K562 (cell line): Measurements from ENCODE around the gene CTSF. TPM values are rescaled to one million over a fixed set of nuclear protein-coding genes. Genes with fewer than 3 reads are reported as not detected.
A peak's percentile ranks its signal among the peaks of the same experiment; 100 is the strongest.

Experiments
- ARID1B ChIP-seq: fragments of 450-650 bp; IDR thresholded peaks from 2 replicates; pipeline ENCODE4 v1.6.1; 2016; ENCODE audit warnings: antibody characterized with exemption, mild to moderate bottlenecking, inconsistent platforms
- CBFA2T2 ChIP-seq: fragments of 450-650 bp; conservative IDR thresholded peaks from 2 replicates; pipeline ENCODE4 v1.6.1; 2017; ENCODE audit warnings: mild to moderate bottlenecking
- CHD1 ChIP-seq: fragments of 200-600 bp; sonication (generic); IDR thresholded peaks from one replicate; pipeline ENCODE4 v1.6.1; 2012; ENCODE audit warnings: mild to moderate bottlenecking, moderate library complexity, low read length, inconsistent platforms
- CTBP1 ChIP-seq: fragments of 450-650 bp; IDR thresholded peaks from 2 replicates; pipeline ENCODE4 v1.6.1; 2016; ENCODE audit warnings: borderline replicate concordance
- ETV6 ChIP-seq, 3 experiments: fragments of 150-350 bp in 1 of 3; sonication (generic) in 1 of 3; formaldehyde crosslinking in 1 of 3; IDR thresholded peaks; 2 replicates each; pipeline versions ENCODE4 v1.6.1 to v1.8.0; 2014 to 2022; ENCODE audit warnings: borderline replicate concordance in 2 of 3, low read depth in 2 of 3, antibody characterized with exemption in 1 of 3, low read length in 1 of 3, mild to moderate bottlenecking in 1 of 3, missing genetic modification reagents in 1 of 3
- GTF2A2 ChIP-seq: IDR thresholded peaks from 2 replicates; pipeline ENCODE4 v1.6.1; 2016; ENCODE audit warnings: mild to moderate bottlenecking, missing genetic modification characterization, missing compliant biosample characterization
- HDAC1 ChIP-seq, 2 experiments: fragments of 450-650 bp; IDR thresholded peaks; 2 replicates each; pipeline ENCODE4 v1.6.1; 2016 to 2017; ENCODE audit warnings: inconsistent platforms in 1 of 2, mild to moderate bottlenecking in 1 of 2, moderate library complexity in 1 of 2
- HMG20A ChIP-seq: fragments of 450-650 bp; formaldehyde crosslinking; conservative IDR thresholded peaks from 2 replicates; pipeline ENCODE4 v1.4.0; 2020; ENCODE audit warnings: mild to moderate bottlenecking, mixed read lengths
- NFIC ChIP-seq: fragments of 450-650 bp; IDR thresholded peaks from 2 replicates; pipeline ENCODE4 v1.6.1; 2017; ENCODE audit warnings: mild to moderate bottlenecking, inconsistent platforms
- PHB2 ChIP-seq: fragments of 450-650 bp; IDR thresholded peaks from 2 replicates; pipeline ENCODE4 v1.6.1; 2017; ENCODE audit warnings: low read depth
- POLR2AphosphoS5 ChIP-seq: IDR thresholded peaks from 2 replicates; pipeline ENCODE4 v1.6.1; 2011; ENCODE audit warnings: mild to moderate bottlenecking, low read depth, low read length, moderate library complexity; ENCODE audit not compliant: control insufficient read depth, insufficient read depth
- RNF2 ChIP-seq: sonication (generic); IDR thresholded peaks from 2 replicates; pipeline ENCODE4 v1.6.1; 2016
- SIN3B ChIP-seq: fragments of 450-650 bp; IDR thresholded peaks from 2 replicates; pipeline ENCODE4 v1.6.1; 2017; ENCODE audit warnings: low read depth, mild to moderate bottlenecking, moderate library complexity
- SMARCE1 ChIP-seq: fragments of 450-650 bp; IDR thresholded peaks from 2 replicates; pipeline ENCODE4 v1.7.1; 2016; ENCODE audit warnings: mild to moderate bottlenecking
- SNIP1 ChIP-seq: fragments of 450-650 bp; IDR thresholded peaks from 2 replicates; pipeline ENCODE4 v1.7.1; 2017; ENCODE audit warnings: low read depth, mild to moderate bottlenecking
- TRIM28 ChIP-seq: fragments of 450-650 bp; IDR thresholded peaks from 2 replicates; pipeline ENCODE4 v1.6.1; 2017
- U2AF1 ChIP-seq: fragments of 200-400 bp; formaldehyde crosslinking; optimal IDR thresholded peaks from 2 replicates; pipeline ENCODE3; 2017; ENCODE audit warnings: mild to moderate bottlenecking, low read depth, low read length, moderate library complexity
- ZNF175 ChIP-seq: fragments of 200-800 bp; sonication (Bioruptor generic); IDR thresholded peaks from 2 replicates; pipeline ENCODE4 v1.6.1; 2016; ENCODE audit warnings: low read depth, mild to moderate bottlenecking, missing genetic modification characterization, missing compliant biosample characterization
- ZNF551 ChIP-seq: fragments of 250-450 bp; sonication (Bioruptor Pico); IDR thresholded peaks from 2 replicates; pipeline ENCODE4 v1.5.0; 2021; ENCODE audit warnings: mild to moderate bottlenecking, moderate library complexity
- ZNF696 ChIP-seq: fragments of 250-450 bp; sonication (Bioruptor Pico); conservative IDR thresholded peaks from 2 replicates; pipeline ENCODE4 v1.4.0; 2020; ENCODE audit warnings: mild to moderate bottlenecking, moderate library complexity
- ZNF76 ChIP-seq: fragments of 250-450 bp; sonication (Bioruptor Pico); IDR thresholded peaks from 2 replicates; pipeline ENCODE4 v1.4.0; 2020; ENCODE audit warnings: mild to moderate bottlenecking, moderate library complexity, borderline replicate concordance
- polyA plus RNA-seq, 8 experiments: library from polyadenylated mRNA; depleted of rRNA in 4 of 8; stranded (reverse) in 5 of 8; unstranded in 3 of 8; fragments of >200 nt; fragmentation: Nextera tagmentation in 2 of 8; fragmentation: Illumina TruSeq in 1 of 8; extraction: Ambion mirVana in 2 of 8; extraction: Trizol in 1 of 8; gene quantifications; 2 replicates each; pipeline versions ENCODE4 v1.2.1 to v1.2.3, GENCODE V29; 2011 to 2014; ENCODE audit warnings: inconsistent platforms in 1 of 8, missing spikeins in 1 of 8
- total RNA-seq, 7 experiments: library from RNA; depleted of rRNA in 6 of 7; stranded (reverse); fragments of >200 nt in 6 of 7; fragmentation: Illumina TruSeq in 2 of 7; extraction: Trizol in 2 of 7; gene quantifications; 2 replicates each; pipeline versions ENCODE4 v1.2.1 to v1.2.3, GENCODE V29; 2011 to 2021; ENCODE audit warnings: low replicate concordance in 1 of 7
- TF ChIP-seq, protein P1 (sequence below), 2 experiments: fragments of 450-650 bp in 1 of 2; IDR thresholded peaks; 2 replicates each; pipeline ENCODE4 v1.6.1; 2011 to 2017; ENCODE audit warnings: low read depth in 2 of 2, antibody characterized with exemption in 1 of 2, borderline replicate concordance in 1 of 2, low read length in 1 of 2, mild to moderate bottlenecking in 1 of 2, mixed read lengths in 1 of 2; ENCODE audit not compliant: control insufficient read depth in 1 of 2
- TF ChIP-seq, protein P2 (sequence below): fragments of 200-400 bp; formaldehyde crosslinking; IDR thresholded peaks from 2 replicates; pipeline ENCODE4 v1.6.1; 2017; ENCODE audit warnings: mild to moderate bottlenecking, low read depth, low read length, moderate library complexity
- TF ChIP-seq, protein P3 (sequence below): fragments of 250-450 bp; sonication (Bioruptor Pico); IDR thresholded peaks from 2 replicates; pipeline ENCODE4 v1.5.0; 2022; ENCODE audit warnings: mild to moderate bottlenecking

CTSF gene
- total and polyA plus RNA-seq, 9 of the 15 experiments (the other 6 are each of a cell fraction or from before 2014, with no cell fraction given), result 0.41 to 10.5 (median 3.8) TPM

DNA sequence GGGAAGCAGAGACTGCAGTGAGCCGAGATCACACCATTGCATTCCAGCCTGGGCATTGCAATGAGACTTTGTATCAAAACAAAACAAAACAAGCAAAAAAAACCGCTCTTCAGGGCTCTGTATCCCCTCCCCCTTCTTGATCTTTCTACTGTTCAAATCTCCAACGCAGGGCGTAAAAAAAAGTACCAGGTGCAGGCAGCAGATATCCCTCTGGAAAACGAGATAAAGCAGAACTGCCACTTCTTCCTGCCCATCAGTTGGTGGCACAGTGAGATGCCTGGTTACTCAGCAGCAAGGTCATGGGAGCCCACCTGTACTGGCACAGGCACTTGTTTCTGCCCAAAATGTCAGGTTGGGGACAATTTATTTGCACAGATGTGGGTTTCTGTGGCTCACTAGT is 35.7 kb upstream of the CTSF start (continued):
- no peak for TF ChIP-seq CHD1
- TF ChIP-seq ARID1B, result peak; percentile 86
- no peak for TF ChIP-seq ZNF76 (CRISPR knock-in tag)
- 0 out of 2 replicates have a peak, but pooled peaks have one; percentile 20 for TF ChIP-seq NFIC
- TF ChIP-seq, protein P1, sequence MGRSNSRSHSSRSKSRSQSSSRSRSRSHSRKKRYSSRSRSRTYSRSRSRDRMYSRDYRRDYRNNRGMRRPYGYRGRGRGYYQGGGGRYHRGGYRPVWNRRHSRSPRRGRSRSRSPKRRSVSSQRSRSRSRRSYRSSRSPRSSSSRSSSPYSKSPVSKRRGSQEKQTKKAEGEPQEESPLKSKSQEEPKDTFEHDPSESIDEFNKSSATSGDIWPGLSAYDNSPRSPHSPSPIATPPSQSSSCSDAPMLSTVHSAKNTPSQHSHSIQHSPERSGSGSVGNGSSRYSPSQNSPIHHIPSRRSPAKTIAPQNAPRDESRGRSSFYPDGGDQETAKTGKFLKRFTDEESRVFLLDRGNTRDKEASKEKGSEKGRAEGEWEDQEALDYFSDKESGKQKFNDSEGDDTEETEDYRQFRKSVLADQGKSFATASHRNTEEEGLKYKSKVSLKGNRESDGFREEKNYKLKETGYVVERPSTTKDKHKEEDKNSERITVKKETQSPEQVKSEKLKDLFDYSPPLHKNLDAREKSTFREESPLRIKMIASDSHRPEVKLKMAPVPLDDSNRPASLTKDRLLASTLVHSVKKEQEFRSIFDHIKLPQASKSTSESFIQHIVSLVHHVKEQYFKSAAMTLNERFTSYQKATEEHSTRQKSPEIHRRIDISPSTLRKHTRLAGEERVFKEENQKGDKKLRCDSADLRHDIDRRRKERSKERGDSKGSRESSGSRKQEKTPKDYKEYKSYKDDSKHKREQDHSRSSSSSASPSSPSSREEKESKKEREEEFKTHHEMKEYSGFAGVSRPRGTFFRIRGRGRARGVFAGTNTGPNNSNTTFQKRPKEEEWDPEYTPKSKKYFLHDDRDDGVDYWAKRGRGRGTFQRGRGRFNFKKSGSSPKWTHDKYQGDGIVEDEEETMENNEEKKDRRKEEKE (IDR thresholded peaks at IDR 0.05; ENCODE audit: borderline replicate concordance in 1 of 2, control insufficient read depth in 1 of 2, low read depth in 2 of 2, low read length in 1 of 2), result no peak
- TF ChIP-seq ZNF551 (CRISPR knock-in tag), result no peak
- TF ChIP-seq GTF2A2 (tag), result no peak
- 0 out of 2 replicates have a peak, but pooled peaks have one; percentile 34 for TF ChIP-seq POLR2AphosphoS5
- no peak for TF ChIP-seq SMARCE1
- TF ChIP-seq CBFA2T2, result peak; percentile 65
- no peak for TF ChIP-seq ETV6 (IDR thresholded peaks at IDR 0.05; ENCODE audit: borderline replicate concordance in 1 of 2, low read depth in 2 of 2, low read length in 1 of 2)
- TF ChIP-seq ETV6 (CRISPR knock-in tag; IDR thresholded peaks at IDR 0.05; ENCODE audit: borderline replicate concordance), result no peak
- TF ChIP-seq, protein P2, sequence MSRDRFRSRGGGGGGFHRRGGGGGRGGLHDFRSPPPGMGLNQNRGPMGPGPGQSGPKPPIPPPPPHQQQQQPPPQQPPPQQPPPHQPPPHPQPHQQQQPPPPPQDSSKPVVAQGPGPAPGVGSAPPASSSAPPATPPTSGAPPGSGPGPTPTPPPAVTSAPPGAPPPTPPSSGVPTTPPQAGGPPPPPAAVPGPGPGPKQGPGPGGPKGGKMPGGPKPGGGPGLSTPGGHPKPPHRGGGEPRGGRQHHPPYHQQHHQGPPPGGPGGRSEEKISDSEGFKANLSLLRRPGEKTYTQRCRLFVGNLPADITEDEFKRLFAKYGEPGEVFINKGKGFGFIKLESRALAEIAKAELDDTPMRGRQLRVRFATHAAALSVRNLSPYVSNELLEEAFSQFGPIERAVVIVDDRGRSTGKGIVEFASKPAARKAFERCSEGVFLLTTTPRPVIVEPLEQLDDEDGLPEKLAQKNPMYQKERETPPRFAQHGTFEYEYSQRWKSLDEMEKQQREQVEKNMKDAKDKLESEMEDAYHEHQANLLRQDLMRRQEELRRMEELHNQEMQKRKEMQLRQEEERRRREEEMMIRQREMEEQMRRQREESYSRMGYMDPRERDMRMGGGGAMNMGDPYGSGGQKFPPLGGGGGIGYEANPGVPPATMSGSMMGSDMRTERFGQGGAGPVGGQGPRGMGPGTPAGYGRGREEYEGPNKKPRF, result no peak
- no peak for TF ChIP-seq HDAC1 (IDR thresholded peaks at IDR 0.05)
- no peak for TF ChIP-seq PHB2
- no peak for TF ChIP-seq TRIM28
- no peak for TF ChIP-seq SIN3B
- TF ChIP-seq RNF2, result no peak
- no peak for TF ChIP-seq U2AF1
- no peak for TF ChIP-seq HMG20A (CRISPR knock-in tag)
- TF ChIP-seq, protein P3, sequence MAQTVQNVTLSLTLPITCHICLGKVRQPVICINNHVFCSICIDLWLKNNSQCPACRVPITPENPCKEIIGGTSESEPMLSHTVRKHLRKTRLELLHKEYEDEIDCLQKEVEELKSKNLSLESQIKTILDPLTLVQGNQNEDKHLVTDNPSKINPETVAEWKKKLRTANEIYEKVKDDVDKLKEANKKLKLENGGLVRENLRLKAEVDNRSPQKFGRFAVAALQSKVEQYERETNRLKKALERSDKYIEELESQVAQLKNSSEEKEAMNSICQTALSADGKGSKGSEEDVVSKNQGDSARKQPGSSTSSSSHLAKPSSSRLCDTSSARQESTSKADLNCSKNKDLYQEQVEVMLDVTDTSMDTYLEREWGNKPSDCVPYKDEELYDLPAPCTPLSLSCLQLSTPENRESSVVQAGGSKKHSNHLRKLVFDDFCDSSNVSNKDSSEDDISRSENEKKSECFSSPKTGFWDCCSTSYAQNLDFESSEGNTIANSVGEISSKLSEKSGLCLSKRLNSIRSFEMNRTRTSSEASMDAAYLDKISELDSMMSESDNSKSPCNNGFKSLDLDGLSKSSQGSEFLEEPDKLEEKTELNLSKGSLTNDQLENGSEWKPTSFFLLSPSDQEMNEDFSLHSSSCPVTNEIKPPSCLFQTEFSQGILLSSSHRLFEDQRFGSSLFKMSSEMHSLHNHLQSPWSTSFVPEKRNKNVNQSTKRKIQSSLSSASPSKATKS (CRISPR knock-in tag), result no peak
- TF ChIP-seq ZNF175 (CRISPR knock-in tag), result no peak
- no peak for TF ChIP-seq CTBP1
- no peak for TF ChIP-seq SNIP1
- TF ChIP-seq ZNF696, result no peak
